Astrocyte of the spinal cord (primary cell): ENCODE data around the gene RREB1.

Source experiments
- DNase-seq: peaks from one replicate; pipeline ENCODE4 v3.0.0; 2011; ENCODE audit warnings: low read depth, low spot score
- H3K4me3 ChIP-seq: 2 replicates; pipeline ENCODE4 v1.5.1; 2011; ENCODE audit warnings: low read depth, mild to moderate bottlenecking, low read length, moderate library complexity
- CTCF ChIP-seq: IDR thresholded peaks from 2 replicates; pipeline ENCODE4 v1.5.1; 2012; ENCODE audit warnings: low read depth, mild to moderate bottlenecking, low read length, inconsistent platforms
- in situ Hi-C: cut with HindIII; loops from 2 replicates; pipeline ENCODE4 v1.10.0; 2017; ENCODE audit warnings: low sequenced_read_pairs

Gene RREB1

GRCh38 chr6:7201732-7202541 is 94.2 kb downstream of the RREB1 start:
- no peak for DNase-seq
- in situ Hi-C loops = no loop called here
- no peak overlapping the region for H3K4me3 ChIP-seq
- TF ChIP-seq CTCF = no peak

GRCh38 chr6:7202950-7203349 is 95.2 kb downstream of the RREB1 start:
- no peak for TF ChIP-seq CTCF
- no peak overlapping the region for H3K4me3 ChIP-seq
- no peak for DNase-seq
- in situ Hi-C loops = no loop called here

GRCh38 chr6:7203939-7204338 is 96.2 kb downstream of the RREB1 start:
- no peak overlapping the region for H3K4me3 ChIP-seq
- in situ Hi-C loops = no loop called here
- DNase-seq = no peak
- TF ChIP-seq CTCF = no peak

GRCh38 chr6:7204726-7205125 is 97.0 kb downstream of the RREB1 start:
- no peak overlapping the region for H3K4me3 ChIP-seq
- no peak for DNase-seq
- no peak for TF ChIP-seq CTCF
- in situ Hi-C loops = no loop called here

- H3K4me3 ChIP-seq = no peak overlapping the region
- no peak for TF ChIP-seq CTCF
- DNase-seq = no peak
- in situ Hi-C loops = no loop called here
These were observed 100.0 kb downstream of the RREB1 start for GRCh38 chr6:7207720-7208119.

GRCh38 chr6:7213416-7213815 is 105.7 kb downstream of the RREB1 start:
- no peak overlapping the region for H3K4me3 ChIP-seq
- TF ChIP-seq CTCF = no peak
- DNase-seq = no peak
- in situ Hi-C loops = no loop called here

GRCh38 chr6:7214468-7214867 is 106.7 kb downstream of the RREB1 start:
- TF ChIP-seq CTCF = no peak
- no peak overlapping the region for H3K4me3 ChIP-seq
- in situ Hi-C loops = no loop called here
- no peak for DNase-seq
